ENCODE measurements around the gene DIP2C.
"Not testable (repeated sequence)": the region's sequence is repeated elsewhere in the genome, so short reads cannot be mapped to it uniquely, and the experiment has no call there.

DIP2C gene

DNA sequence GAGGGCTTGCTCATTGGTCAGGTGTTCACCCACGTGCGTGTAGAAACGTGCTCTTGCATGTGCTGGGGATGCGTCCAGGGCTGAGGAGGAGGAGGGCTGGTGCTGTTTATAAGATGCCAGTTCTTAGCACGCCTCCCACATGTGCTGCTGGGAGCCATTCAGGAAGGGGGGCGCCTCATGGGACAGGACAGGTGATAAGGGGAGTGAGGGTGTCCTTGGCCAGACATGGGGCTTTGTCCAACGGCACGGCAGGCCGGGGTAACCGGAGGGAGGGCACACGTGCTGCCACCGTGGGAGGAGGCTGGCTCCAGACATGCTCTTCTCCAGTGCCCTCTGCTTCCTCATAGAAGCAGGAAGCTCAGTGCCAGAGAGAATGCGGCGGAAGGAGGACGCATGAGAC lies 404.3 kb downstream of the DIP2C start:
- no peak for DNase-seq

DNA sequence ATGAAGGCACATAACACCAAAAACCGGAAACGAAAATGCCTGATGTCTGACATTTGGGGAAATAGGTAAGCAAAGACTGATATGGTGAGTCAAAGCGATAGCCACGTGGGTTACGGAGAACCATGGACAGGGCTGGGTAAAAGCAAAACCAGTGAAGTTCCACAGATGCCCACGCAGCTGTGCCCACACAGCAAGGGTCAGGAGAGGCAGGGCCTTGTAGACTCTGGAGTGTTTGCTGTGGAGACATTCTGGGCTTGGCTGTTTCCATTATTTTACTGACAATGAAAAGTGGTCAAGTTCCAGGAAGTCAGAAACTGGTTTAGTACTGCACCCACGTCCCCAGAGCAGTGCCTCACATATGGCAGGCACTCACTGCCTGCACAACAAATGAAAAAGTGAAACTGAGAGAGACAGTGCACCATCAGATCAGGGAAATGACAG lies 405.5 kb downstream of the DIP2C start:
- no peak for DNase-seq

DNA sequence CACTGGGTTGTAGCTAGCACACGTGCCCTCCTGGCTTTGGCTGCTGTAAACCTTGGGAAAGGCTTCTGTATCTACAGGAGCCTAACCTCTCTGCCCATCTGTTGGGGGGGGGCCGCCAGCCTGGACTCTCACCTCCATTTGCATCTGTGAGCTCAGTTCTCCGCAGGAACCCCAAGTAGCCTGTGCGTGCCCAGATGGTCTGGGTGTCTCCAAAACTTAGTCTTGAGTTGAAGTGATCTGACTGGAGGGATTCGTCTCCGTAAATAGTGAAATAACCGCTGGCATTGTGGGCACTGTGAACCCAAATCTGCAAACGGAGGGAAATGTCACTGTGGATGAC lies 406.4 kb downstream of the DIP2C start:
- DNase-seq: no peak

DNA sequence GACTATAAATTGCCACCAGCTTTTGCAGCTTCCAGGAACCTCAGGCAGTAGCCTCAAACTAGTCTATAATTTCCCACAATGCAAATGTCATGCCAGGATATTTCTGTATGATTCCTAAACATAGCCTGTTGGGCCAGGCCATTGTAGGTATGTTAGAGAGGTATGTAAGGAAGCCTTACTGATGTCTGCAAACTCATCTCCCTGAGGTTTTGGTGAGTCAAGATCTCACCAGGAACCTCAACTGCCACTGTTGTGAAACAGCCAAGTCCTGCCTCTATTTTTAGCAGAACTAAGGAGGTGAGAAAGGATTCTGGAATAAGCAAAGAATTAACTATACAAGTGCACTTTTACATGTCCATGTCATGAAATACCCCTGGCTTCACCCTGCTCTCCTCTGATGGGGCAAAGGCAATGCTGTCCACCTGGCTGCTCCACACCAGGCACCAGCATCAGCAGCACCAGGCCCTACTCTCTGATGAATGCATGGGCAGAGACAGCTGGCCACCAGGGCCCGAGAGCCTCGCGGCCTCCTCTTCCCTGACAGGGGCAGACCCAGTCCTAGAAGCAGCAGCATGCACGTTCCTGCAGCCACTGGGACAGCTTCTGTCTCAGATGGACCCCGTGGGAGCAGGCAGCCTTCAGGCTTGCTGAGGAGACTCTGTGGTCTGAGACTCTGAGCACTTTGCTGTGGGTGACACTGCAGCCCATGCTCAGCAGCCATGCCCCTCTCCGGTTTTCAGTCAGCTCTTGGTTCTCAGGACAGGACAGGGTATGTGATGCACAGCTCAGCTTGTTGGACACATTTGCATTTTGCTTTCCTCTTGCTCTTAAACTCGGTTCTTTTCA lies 407.0 kb downstream of the DIP2C start:
- no peak for DNase-seq

DNA sequence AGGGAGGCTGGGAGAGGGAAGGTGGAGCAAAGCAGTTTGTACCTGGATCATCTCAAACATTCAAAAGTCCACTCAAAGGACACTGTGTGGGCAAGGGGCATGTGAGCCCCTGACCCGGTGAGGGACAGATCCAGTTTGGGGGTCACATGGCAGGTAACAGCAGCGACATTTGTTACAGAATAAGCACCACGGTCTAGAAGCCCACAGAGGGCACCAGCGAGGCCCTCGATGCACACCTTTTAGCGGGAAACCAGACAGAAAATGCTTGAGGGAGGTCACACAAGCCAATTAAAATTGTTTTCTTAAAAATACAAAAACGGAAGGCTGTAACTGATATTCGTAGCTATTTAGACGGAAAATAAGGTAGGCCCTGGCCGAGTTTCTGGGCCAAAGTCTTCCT lies 409.8 kb downstream of the DIP2C start:
- DNase-seq: no peak

DNA sequence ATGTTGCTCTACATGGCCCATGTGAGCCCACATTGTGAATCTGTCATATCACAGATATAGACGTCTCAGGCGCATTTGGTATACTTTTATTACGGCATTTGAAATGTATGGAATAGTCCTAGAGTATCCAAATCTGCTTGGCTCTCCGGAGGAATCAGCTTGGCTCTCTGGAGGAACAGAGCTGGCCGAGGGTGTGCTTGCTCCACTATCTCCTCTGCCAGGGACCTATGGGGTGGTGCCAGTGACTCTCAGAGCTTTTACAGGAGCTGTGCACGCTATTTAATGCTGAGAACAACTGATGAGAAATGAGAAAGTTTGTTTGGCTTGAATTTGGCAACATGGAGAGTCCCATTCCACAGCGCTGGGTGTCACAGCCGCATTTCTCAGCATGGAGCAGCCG lies 410.2 kb downstream of the DIP2C start:
- DNase-seq: no peak

DNA sequence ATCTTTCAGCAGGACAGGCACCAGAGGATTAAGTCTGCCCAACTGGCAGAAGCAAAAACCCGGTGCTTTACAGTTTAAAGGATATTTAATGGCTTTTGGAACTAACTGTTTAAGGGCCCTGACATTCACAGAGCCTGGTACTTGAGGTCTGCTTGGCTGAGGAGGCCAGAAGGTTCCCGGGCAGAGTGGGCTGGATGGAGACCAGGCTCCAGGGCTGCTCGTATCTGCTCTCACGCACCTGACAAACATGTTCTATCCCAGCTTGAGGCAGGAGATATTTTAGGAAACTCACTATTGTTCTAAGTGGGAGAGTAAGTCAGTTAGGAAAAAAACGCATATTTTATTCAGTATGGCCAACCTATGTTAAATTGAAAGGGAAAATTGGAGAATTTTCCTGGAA lies 410.8 kb downstream of the DIP2C start:
- DNase-seq: no peak

DNA sequence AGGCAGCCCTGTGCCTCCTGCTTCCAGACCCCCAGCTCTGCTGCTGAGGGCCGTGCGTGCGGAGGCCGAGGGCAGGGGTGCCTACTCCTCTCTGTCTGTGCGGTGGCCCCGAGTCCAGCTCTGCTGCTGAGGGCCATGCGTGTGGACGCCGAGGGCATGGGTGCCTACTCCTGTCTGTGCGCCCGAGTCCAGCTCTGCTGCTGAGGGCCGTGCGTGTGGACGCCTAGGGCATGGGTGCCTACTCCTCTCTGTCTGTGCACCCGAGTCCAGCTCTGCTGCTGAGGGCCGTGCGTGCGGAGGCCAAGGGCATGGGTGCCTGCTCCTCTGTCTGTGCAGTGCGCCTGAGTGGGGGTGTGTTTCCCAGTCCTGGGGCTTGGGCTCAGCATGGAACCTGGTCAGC lies 411.5 kb downstream of the DIP2C start:
- no peak for DNase-seq

DNA sequence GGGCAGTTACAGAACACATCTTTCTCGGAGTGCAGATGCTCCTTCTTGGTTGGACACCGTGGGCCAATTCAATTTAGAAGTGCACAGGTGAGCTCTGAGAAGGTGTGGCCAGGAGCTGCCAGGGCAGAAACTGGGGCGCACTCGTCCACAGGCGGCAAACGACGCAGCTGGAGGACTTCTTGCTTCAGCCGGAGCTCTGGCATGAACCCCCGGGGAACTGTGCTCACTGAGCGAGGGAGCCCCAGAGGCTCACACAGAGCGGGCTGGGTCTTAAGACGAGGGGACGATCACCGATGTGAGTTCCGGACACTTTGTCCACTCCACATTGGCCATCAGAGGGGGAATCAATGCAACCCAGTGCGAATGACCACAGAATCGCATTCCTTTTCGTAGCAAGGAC lies 413.8 kb downstream of the DIP2C start:
- no peak for DNase-seq

DNA sequence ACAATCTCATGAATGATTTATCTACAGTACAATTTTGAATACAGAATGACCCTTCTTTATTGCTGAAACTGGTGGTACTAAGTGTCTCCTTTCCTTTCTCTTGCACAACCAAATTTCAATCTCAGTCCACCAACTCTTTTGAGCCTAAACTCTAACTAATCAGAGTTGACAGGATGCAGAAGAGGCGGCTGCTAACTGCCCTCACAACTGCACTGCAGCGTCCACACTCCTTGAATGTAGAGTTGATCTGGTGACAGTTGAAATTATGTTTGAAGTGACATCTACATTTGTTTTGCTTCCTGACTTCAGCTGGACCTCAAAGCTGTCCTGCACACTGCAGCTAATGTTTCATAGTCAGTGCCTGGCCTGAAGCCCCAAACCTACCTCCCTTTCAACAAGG lies 414.6 kb downstream of the DIP2C start:
- DNase-seq: no peak

DNA sequence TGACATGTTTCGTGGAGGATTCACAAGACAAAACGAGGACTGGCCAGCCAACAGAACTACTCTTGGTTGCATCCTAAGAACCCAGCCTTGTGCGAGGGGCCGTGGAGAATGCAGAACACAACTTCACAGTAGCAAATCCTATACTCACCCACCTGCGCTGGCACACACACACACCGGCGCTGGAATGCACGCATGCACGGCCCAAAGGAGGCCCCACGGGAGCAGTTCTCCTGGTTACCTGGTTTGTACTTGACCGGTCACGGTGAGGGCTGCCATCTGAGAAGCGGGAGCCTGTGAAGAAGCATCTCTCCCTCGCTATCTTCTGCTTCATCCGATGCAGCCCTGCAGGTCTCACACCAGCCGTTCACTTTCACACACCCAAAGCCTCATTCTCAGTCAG lies 416.4 kb downstream of the DIP2C start:
- DNase-seq: no peak

DNA sequence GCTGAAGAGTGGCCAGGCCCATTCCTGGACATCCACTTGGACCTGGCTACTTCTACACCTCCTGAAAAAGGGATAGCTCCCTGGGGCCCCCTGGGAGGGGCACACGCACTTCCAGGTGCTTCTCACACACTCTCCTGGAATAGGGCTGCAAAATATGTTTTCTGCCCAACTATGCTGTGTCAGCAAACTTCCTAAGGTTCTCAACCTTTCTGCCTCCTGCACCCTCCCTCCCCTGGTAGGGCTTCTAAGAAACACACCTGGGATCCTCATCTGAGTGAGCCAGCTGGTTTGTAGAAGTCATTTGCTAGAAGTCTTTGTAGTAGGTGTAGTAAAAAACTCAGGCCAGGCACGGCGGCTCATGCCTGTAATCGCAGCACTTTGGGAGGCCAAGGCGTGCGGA lies 417.7 kb downstream of the DIP2C start:
- DNase-seq: no peak

DNA sequence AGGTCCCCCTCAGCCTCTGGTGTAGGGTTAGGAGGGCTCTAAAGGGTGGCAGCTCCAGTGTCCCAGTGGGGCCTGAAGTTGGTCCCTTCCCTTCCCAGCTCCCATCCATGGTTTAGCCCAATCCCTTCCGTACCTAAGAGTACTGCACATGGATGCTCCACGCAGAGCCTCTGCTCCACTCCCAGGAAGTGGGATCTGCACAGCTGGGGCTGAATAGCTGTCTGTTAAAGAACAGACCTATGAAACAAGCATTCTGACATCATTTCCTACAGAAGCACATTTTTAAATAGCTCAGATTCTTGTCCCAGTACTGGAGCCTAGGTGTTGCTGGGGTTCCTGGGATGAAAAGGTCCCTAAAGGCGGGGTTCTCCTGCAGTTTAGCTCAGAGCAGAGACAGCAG lies 418.3 kb downstream of the DIP2C start:
- DNase-seq: no peak

DNA sequence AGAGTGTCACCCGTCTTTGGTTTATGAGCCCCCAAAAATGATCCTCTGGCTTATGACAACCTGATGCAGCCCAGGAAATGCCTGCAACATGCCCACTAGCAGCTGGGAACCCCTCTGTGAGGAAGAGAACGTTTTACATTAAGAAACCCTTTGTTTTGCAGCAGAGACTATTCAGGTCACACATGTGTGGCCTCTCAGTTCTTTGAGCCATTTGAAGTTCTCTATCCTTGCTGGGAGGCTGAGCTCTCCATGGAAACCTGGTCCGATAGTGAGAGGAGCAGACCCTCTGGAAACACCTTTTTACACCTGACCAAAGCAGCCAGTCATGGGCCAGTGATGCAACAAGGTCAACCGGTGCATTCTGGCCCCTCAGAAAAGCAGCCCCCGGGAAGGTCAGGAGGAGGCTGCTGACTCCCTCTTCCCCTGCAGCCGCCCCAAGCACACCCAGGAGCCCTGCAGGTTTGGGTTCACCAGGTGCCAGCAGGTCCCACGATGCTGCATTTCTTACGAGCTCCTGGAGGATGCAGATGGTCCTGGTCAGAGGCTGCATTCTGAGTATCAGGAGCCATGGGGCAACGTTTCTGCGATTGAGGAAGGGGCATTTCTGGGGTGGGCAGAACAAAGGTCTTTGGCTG lies 419.9 kb downstream of the DIP2C start:
- no peak for DNase-seq

DNA sequence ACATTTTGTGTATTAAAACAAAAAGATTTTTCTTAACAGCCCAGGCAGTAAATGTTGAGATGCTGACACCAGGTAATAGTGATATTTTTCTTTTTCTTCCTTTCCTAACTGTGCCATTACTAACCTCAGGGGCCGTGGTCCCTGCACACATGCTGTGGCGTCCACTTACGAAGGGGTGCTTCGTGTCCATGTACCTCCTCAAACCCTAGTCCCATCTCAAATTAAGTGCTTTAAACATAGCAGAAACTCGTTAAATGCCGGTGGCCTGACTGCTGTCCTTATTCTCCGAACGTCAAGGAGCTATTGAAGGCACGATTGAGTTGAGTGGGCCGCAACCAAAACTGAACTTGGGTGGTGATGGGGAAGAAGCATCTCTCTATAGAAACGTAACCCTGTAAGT lies 421.8 kb downstream of the DIP2C start:
- DNase-seq: no peak

DNA sequence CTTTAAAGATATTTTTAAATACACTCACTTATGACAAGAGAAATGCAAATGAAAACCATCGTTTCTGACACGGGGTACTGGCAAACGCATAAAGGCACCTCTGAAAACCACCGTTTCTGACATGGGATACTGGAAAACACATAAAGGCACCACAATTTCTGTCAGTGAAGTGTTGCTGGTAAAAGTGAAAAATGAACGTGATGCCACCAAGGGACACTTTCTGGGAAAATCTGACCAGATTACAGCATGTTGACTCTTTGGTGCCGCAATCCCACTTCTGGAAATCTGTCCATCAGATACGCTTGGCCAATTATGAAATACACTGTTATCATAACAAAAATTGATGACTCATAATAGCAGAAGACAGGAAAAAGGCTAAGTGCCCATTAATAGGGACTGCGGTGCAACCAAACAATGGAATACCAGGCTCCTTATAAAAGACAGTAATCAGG lies 422.5 kb downstream of the DIP2C start:
- no peak for DNase-seq

DNA sequence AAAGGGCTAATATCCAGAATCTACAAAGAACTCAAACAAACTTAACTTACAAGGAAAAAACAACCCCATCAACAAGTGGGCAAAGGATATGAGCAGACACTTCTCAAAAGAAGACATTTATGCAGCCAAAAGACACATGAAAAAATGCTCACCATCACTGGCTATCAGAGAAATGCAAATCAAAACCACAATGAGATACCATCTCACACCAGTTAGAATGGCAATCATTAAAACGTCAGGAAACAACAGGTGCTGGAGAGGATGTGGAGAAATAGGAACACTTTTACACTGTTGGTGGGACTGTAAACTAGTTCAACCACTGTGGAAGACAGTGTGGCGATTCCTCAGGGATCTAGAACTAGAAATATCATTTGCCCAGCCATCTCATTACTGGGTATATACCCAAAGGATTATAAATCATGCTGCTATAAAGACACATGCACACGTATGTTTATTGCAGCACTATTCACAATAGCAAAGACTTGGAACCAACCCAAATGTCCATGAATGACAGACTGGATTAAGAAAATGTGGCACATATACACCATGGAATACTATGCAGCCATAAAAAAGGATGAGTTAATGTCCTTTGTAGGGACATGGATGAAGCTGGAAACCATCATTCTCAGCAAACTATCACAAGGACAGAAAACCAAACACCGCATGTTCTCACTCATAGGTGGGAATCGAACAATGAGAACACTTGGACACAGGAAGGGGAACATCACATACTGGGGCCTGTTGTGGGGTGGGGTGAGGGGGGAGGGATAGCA lies 423.5 kb downstream of the DIP2C start:
- not testable (repeated sequence) for DNase-seq

DNA sequence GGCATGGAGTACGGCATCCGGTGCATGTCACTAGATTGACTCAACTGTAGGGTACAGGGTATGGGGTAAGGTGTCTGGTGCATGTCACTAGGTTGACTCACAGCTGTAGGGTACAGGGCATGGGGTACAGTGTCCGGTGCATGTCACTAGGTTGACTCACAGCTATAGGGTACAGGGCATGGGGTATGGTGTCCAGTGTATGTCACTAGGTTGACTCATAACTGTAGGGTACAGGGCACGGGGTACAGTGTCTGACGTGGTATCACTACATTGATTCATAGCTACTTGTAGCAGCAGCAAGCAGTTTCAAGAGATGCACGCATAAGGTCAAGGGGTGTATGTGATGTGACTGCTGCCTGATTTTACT lies 424.4 kb downstream of the DIP2C start:
- DNase-seq: not testable (repeated sequence)

DNA sequence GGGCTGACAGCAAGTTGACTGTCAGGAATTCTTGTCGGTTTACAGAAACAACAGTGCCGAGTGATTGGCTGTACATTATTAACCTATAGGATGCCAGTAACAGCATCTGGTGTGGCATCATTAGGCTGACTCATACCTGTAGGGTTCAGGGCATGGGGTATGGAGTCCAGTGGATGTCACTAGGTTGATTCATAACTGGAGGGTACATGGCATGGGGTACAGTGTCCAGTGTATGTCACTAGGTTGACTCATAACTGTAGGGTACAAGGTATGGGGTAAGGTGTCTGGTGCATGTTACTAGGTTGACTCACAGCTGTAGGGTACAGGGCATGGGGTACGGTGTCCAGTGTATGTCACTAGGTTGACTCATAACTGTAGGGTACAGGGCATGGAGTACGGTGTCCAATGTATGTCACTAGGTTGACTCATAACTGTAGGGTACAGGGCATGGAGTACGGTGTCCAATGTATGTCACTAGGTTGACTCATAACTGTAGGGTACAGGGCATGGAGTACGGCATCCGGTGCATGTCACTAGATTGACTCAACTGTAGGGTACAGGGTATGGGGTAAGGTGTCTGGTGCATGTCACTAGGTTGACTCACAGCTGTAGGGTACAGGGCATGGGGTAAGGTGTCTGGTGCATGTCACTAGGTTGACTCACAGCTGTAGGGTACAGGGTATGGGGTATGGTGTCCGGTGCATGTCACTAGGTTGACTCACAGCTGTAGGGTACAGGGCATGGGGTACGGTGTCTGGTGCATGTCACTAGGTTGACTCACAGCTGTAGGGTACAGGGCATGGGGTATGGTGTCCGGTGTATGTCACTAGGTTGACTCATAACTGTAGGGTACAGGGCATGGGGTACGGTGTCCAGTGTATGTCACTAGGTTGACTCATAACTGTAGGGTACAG lies 425.1 kb downstream of the DIP2C start:
- not testable (repeated sequence) for DNase-seq

DNA sequence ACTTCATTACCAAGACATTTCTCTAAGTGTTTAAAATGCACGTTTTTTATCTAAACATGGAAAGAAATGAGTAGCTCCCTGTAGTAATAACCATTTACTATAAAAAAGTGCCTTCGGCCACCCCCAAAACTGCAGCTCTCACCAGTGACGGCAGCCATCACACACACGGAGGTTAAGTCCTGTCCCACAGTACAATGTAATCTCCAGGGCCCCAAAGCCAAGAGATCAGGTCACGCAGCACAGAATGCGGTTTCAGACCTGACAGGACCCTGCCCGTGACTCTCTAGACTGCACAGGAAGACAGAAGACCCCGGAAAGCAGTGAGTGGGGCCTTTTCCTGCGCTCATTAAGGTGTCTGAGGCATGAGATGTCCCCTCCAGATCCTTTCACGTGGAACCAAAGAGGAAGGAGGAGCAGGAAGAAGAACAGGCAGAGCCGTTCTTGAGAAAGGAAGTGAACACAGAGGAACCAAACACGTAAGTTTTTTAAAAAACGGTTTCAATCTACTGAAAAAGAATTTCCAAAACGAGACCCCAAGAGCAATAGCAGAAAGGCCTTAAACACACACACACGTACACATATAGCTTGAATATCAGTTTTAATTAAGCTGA lies 428.5 kb downstream of the DIP2C start:
- DNase-seq: no peak

DNA sequence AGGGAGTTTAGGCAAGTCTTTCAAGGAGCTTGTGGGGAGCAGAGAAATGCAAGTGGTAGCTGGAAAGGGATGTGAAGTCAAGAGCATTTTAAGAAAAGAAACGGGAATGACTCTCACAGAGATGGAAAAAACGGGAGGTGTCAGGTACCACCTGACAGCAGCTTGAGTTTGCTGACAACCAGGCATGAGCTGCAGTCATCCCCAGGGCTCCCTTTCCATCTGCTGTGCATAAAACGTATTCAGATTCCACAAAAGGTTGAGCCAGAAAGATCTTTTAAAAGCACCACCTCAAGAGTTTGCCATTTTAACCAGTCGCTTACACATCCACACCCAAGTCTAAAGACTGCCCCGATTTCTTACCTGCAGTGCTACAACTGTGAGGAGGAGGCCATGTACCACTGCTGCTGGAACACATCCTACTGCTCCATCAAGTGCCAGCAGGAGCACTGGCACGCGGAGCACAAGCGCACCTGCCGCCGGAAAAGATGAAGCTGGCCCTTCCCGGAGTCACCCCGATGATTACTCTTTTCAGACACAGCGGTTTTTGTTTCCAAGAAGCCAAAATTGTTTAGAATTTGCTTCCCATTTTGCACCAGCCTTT lies 437.4 kb downstream of the DIP2C start:
- no peak for DNase-seq

DNA sequence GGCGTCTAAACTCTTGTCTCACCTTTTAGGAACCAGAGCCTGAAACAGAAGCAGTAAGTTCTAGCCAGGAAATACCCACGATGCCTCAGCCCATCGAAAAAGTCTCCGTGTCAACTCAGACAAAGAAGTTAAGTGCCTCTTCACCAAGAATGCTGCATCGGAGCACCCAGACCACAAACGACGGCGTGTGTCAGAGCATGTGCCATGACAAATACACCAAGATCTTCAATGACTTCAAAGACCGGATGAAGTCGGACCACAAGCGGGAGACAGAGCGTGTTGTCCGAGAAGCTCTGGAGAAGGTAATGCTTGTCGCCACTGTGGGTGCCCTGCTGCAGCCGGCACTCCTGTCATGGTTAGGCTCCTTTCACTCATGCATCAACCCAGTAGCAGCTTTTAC lies 441.2 kb downstream of the DIP2C start:
- DNase-seq: no peak

Measured in NCI-H1436 (cell line).